ENCODE measurements around the gene ARL5A. TPM values are rescaled to one million over a fixed set of nuclear protein-coding genes. Genes with fewer than 3 reads are reported as not detected.

Gene ARL5A
- total and polyA plus RNA-seq, 9 of the 15 experiments (the other 6 are each of a cell fraction or from before 2014, with no cell fraction given): 16.3 to 117 (median 88.4) TPM

- H3K27ac ChIP-seq (ENCODE audit: extremely low read depth, low read depth, low read length): no peak overlapping the region
- no TSS peak for BruUV-seq (replicated peaks)
- in situ Hi-C loops (cut with MboI) (no loop called here), intact Hi-C loops (cut with micrococcal nuclease) (no loop called here)
- H3K9me3 ChIP-seq (replicated peaks; ENCODE audit: control insufficient read depth, insufficient read depth, low read depth, low read length): no peaks in the 10 kb centered on the region
- no peak overlapping the region for H2AFZ ChIP-seq (ENCODE audit: low read depth, low read length)
- no peaks in the 10 kb centered on the region for H3K79me2 ChIP-seq (ENCODE audit: control insufficient read depth, insufficient read depth, low read length)
- no peaks in the 10 kb centered on the region for H3K27me3 ChIP-seq (ENCODE audit: control insufficient read depth in 2 of 2, insufficient read depth in 2 of 2, low read length in 2 of 2)
- no peaks in the 10 kb centered on the region for H4K20me1 ChIP-seq (replicated peaks; ENCODE audit: control insufficient read depth, insufficient read depth, low read length)
- TF ChIP-seq SETDB1 (IDR thresholded peaks at IDR 0.05; ENCODE audit: low read length) (no peak), PPARD (CRISPR knock-in tag; IDR thresholded peaks at IDR 0.05) (no peak), CLOCK (CRISPR knock-in tag; IDR thresholded peaks at IDR 0.05; ENCODE audit: borderline replicate concordance) (no peak), MEIS2 (IDR thresholded peaks at IDR 0.05; ENCODE audit: partially characterized antibody) (no peak), ZBTB9 (CRISPR knock-in tag; IDR thresholded peaks at IDR 0.05) (no peak), GTF2A2 (tag; IDR thresholded peaks at IDR 0.05) (no peak), RBFOX2 (IDR thresholded peaks at IDR 0.05; ENCODE audit: low read depth, low read length) (no peak), ZNF23 (CRISPR knock-in tag; IDR thresholded peaks at IDR 0.05) (no peak), ZNF41 (CRISPR knock-in tag; conservative IDR thresholded peaks at IDR 0.05) (no peak), MEF2D (tag; conservative IDR thresholded peaks at IDR 0.05; ENCODE audit: low read depth) (no peak), KLF16 (IDR thresholded peaks at IDR 0.05) (no peak), KHSRP (IDR thresholded peaks at IDR 0.05) (no peak), PHF8 (IDR thresholded peaks at IDR 0.05; ENCODE audit: borderline replicate concordance, low read length) (no peak), ZNF165 (CRISPR knock-in tag; IDR thresholded peaks at IDR 0.05; ENCODE audit: borderline replicate concordance) (no peak), DDX20 (tag; IDR thresholded peaks at IDR 0.05; ENCODE audit: low read depth) (no peak), BCL6 (CRISPR knock-in tag; IDR thresholded peaks at IDR 0.05) (no peak), DNMT1 (IDR thresholded peaks at IDR 0.05) (no peak), FOXA1 (IDR thresholded peaks at IDR 0.05; ENCODE audit: borderline replicate concordance) (no peak)
- 1% methylated on average over 3 of the region's 3 CpGs for WGBS (ENCODE audit: insufficient coverage, low coverage, missing lambda C conversion rate)
- H3K9me1 ChIP-seq (ENCODE audit: control insufficient read depth, insufficient read depth, low read length): no peaks in the 10 kb centered on the region
- no peak for ATAC-seq
- H3K4me3 ChIP-seq: no peak overlapping the region
- H3K4me1 ChIP-seq (replicated peaks in 1 of 2; ENCODE audit: control insufficient read depth in 2 of 2, insufficient read depth in 2 of 2, low read length in 2 of 2): no peaks in the 10 kb centered on the region
- H3K36me3 ChIP-seq (ENCODE audit: control insufficient read depth, insufficient read depth, low read length): no peaks in the 10 kb centered on the region
- no peak for DNase-seq (ENCODE audit: extremely low read depth in 1 of 4, low spot score in 3 of 4)
- POLR2A ChIA-PET: interaction anchor here (0.6 to 3.2 kb wide), 3 partner anchors 10 to 216 kb away, joined by 3 to 10 read pairs (median 4); partner anchors contain the start of gene ARL5A
- CTCF ChIA-PET (ENCODE audit: low intra/inter-chr PET ratio): no interaction called here
- no peak overlapping the region for H3K9ac ChIP-seq (ENCODE audit: insufficient read depth in 1 of 2, low read depth in 2 of 2, low read length in 2 of 2)
- FAIRE-seq: no peak
- H3K4me2 ChIP-seq (ENCODE audit: insufficient read depth, low read length): no peak overlapping the region
Measured at GRCh38 chr2:151837926-151838325, 9.7 kb upstream of the ARL5A start.

All from K562 (cell line).